OCI-LY7 (cell line): ENCODE measurements around the gene SLC26A11.

Experiments used
- EZH2phosphoT487 ChIP-seq: fragments of 200-600 bp; sonication (generic); IDR thresholded peaks from 2 replicates; pipeline ENCODE4 v1.6.1; 2018; ENCODE audit warnings: low read depth, borderline replicate concordance, mild to moderate bottlenecking, mixed run types, antibody characterized with exemption, low read length, moderate library complexity, mixed read lengths
- TF ChIP-seq, protein P1 (sequence below): fragments of 200-600 bp; sonication (generic); conservative IDR thresholded peaks from 2 replicates; pipeline ENCODE4 v1.5.1; 2014; ENCODE audit warnings: mild to moderate bottlenecking, antibody characterized with exemption, low read length, moderate library complexity, mixed read lengths

DNA sequence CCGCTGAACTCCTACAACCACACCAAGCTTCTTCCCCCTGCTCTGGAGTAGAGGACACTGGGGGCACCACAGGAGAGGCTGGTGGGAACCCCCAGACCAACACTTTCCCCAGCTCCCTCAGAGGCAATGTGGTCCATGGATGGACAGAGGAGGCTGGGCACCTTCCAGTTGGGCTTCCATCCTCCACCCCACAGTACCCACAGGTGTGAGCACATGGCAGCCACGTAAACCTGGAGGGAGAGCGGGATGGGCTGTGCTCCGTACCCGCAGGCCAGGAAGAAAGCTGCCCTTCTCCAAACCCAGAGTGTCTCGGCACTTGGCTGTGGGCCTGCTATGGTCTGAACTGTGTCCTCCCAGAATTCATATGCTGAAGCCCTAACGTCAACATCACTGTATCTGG is 1.8 kb upstream of the SLC26A11 start:
- TF ChIP-seq, protein P1, sequence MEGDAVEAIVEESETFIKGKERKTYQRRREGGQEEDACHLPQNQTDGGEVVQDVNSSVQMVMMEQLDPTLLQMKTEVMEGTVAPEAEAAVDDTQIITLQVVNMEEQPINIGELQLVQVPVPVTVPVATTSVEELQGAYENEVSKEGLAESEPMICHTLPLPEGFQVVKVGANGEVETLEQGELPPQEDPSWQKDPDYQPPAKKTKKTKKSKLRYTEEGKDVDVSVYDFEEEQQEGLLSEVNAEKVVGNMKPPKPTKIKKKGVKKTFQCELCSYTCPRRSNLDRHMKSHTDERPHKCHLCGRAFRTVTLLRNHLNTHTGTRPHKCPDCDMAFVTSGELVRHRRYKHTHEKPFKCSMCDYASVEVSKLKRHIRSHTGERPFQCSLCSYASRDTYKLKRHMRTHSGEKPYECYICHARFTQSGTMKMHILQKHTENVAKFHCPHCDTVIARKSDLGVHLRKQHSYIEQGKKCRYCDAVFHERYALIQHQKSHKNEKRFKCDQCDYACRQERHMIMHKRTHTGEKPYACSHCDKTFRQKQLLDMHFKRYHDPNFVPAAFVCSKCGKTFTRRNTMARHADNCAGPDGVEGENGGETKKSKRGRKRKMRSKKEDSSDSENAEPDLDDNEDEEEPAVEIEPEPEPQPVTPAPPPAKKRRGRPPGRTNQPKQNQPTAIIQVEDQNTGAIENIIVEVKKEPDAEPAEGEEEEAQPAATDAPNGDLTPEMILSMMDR: no peak
- no peak for TF ChIP-seq EZH2phosphoT487
